ENCODE data around the gene PTTG1IP. TPM values are rescaled to one million over a fixed set of nuclear protein-coding genes. Genes with fewer than 3 reads are reported as not detected.
A peak's percentile ranks its signal among the peaks of the same experiment; 100 is the strongest.

Gene PTTG1IP
- total and polyA plus RNA-seq, 2 of the 4 experiments (the other 2 are of a cell fraction) = 167 to 194 TPM

GRCh38 chr21:44905016-44905727 is 31.7 kb upstream of the PTTG1IP start:
- H4K91ac ChIP-seq (ENCODE audit: insufficient read depth, low read depth, low read length) = no peak overlapping the region
- ChIA-PET CTCF (no interaction called here), POLR2A (ENCODE audit: unreplicated experiment) (no interaction called here)
- H3K56ac ChIP-seq (ENCODE audit: extremely low read depth, insufficient read depth, low read length) = no peak overlapping the region
- ATAC-seq (ENCODE audit: low read depth) (no peak), DNase-seq (no peak)
- no peak overlapping the region for H4K8ac ChIP-seq (ENCODE audit: low read depth in 2 of 2, low read length in 2 of 2)
- no peak overlapping the region for H2AK5ac ChIP-seq (ENCODE audit: low read depth, low read length)
- H3K36me3 ChIP-seq (ENCODE audit: control insufficient read depth, insufficient read depth, low read length) = no peaks in the 10 kb centered on the region
- H3K23ac ChIP-seq (ENCODE audit: low read depth, low read length) = no peak overlapping the region
- H2BK15ac ChIP-seq (ENCODE audit: low read depth, low read length) = no peak overlapping the region
- no peaks in the 10 kb centered on the region for H3K9me3 ChIP-seq (ENCODE audit: control insufficient read depth, insufficient read depth, low read length)
- intact Hi-C loops (cut with micrococcal nuclease) = no loop called here
- no peak overlapping the region for H3K4ac ChIP-seq (ENCODE audit: low read depth, low read length)
- peaks cover 82% of the 10 kb centered on the region for H3K27me3 ChIP-seq (ENCODE audit: control insufficient read depth, insufficient read depth, low read length)
- H3K9me1 ChIP-seq (ENCODE audit: insufficient read depth, low read length) = peaks cover 15% of the 10 kb centered on the region; the same call in 1 of the 2 replicates
- H3K9ac ChIP-seq (ENCODE audit: low read depth, low read length) = no peak overlapping the region
- no peaks in the 10 kb centered on the region for H4K20me1 ChIP-seq (ENCODE audit: insufficient read depth, low read length)
- H3K18ac ChIP-seq (ENCODE audit: low read depth, low read length) = no peak overlapping the region
- in situ Hi-C loops (cut with MboI; ENCODE audit: low sequenced_read_pairs) = no loop called here
- TF ChIP-seq SMC3 (IDR thresholded peaks at IDR 0.05; ENCODE audit: low read depth, low read length) = no peak
- no peak for TF ChIP-seq MAZ (IDR thresholded peaks at IDR 0.05; ENCODE audit: borderline replicate concordance, low read depth, low read length)
- TF ChIP-seq CTCF (conservative IDR thresholded peaks at IDR 0.05; ENCODE audit: low read depth, low read length) = no peak
- TF ChIP-seq MAFK (IDR thresholded peaks at IDR 0.05; ENCODE audit: low read depth, low read length) = no peak
- no peak for TF ChIP-seq RCOR1 (IDR thresholded peaks at IDR 0.05; ENCODE audit: insufficient replicate concordance, low read length)
- TF ChIP-seq RAD21 (IDR thresholded peaks at IDR 0.05; ENCODE audit: low read length) = no peak
- no peak for TF ChIP-seq RFX5 (IDR thresholded peaks at IDR 0.05; ENCODE audit: low read depth, low read length)
- no peak for TF ChIP-seq BHLHE40 (IDR thresholded peaks at IDR 0.05; ENCODE audit: low read depth, low read length)
- no peak for TF ChIP-seq ELK1 (IDR thresholded peaks at IDR 0.05; ENCODE audit: borderline replicate concordance, low read depth, low read length)
- TF ChIP-seq POLR2A (IDR thresholded peaks at IDR 0.05; ENCODE audit: low read depth, low read length) = no peak
- no peak for TF ChIP-seq MXI1 (IDR thresholded peaks at IDR 0.05; ENCODE audit: borderline replicate concordance, low read depth, low read length)
- TF ChIP-seq NFE2L2 (IDR thresholded peaks at IDR 0.05; ENCODE audit: low read depth, low read length) = no peak
- no peak for TF ChIP-seq CEBPB (IDR thresholded peaks at IDR 0.05; ENCODE audit: low read depth, low read length)
- no peak for TF ChIP-seq FOS (IDR thresholded peaks at IDR 0.05; ENCODE audit: low read depth, low read length)
- WGBS, 2 experiments (ENCODE audit: extremely low coverage in 2 of 2, insufficient read length in 1 of 2) = 79% methylated on average over 4 of the region's 22 CpGs; no CpG with 5 or more reads in 1 of the 2 experiments
- H2BK5ac ChIP-seq (ENCODE audit: low read depth, low read length, poor library complexity, severe bottlenecking) = no peak overlapping the region
- H2AK9ac ChIP-seq (replicated peaks; ENCODE audit: low read depth, low read length, poor library complexity) = no peak overlapping the region
- H3K27ac ChIP-seq (ENCODE audit: insufficient read depth, low read length) = no peak overlapping the region
- peaks cover 6% of the 10 kb centered on the region; the same call in 1 of the 2 replicates for H3K4me1 ChIP-seq (ENCODE audit: control insufficient read depth, insufficient read depth, low read length)
- BruUV-seq (replicated peaks) = no TSS peak
- dilution Hi-C loops (cut with HindIII; ENCODE audit: low sequenced_read_pairs, unreplicated experiment) = no loop called here
- H3K4me3 ChIP-seq (ENCODE audit: insufficient read depth, low read depth, low read length) = no peak overlapping the region
- no peak overlapping the region for H2BK20ac ChIP-seq (ENCODE audit: low read depth, low read length)
- H4K5ac ChIP-seq (ENCODE audit: low read depth, low read length) = no peak overlapping the region
- peak overlapping the region; percentile 32 for H2AFZ ChIP-seq (replicated peaks; ENCODE audit: low read length, poor library complexity)
- no peaks in the 10 kb centered on the region for H3K79me1 ChIP-seq (ENCODE audit: low read depth in 1 of 2, low read length in 2 of 2)
- H3K14ac ChIP-seq (replicated peaks; ENCODE audit: low read depth, low read length) = no peak overlapping the region
- H3K4me2 ChIP-seq (ENCODE audit: low read depth, low read length) = no peak overlapping the region
- no peak overlapping the region for H2BK120ac ChIP-seq (ENCODE audit: low read depth, low read length)

All from IMR-90 (cell line).